Nephron (organoid): Measurements from ENCODE around the gene EPB41L4B.

ENCODE experiments used
- H3K27ac Mint-ChIP-seq, 3 experiments: 2 replicates each; pipeline ENCODE4 v1.8.0; 2020; ENCODE audit warnings: mixed read lengths in 3 of 3, mild to moderate bottlenecking in 2 of 3, moderate library complexity in 1 of 3
- H3K27me3 Mint-ChIP-seq: 2 replicates; pipeline ENCODE4 v1.8.0; 2021; ENCODE audit warnings: low read depth, mild to moderate bottlenecking, moderate library complexity, mixed read lengths
- H3K36me3 Mint-ChIP-seq: 2 replicates; pipeline ENCODE4 v1.8.0; 2020; ENCODE audit warnings: low read depth, mixed read lengths
- H3K4me1 Mint-ChIP-seq: 2 replicates; pipeline ENCODE4 v1.8.0; 2020; ENCODE audit warnings: mixed read lengths
- H3K4me3 Mint-ChIP-seq, 3 experiments: 2 replicates each; pipeline ENCODE4 v1.8.0; 2020; ENCODE audit warnings: mild to moderate bottlenecking in 3 of 3, mixed read lengths in 3 of 3, moderate library complexity in 2 of 3
- H3K9me3 Mint-ChIP-seq: 2 replicates; pipeline ENCODE4 v1.8.0; 2020; ENCODE audit warnings: mixed read lengths
- CTCF ChIP-seq, 3 experiments: fragments of 200-600 bp; sonication (generic); IDR thresholded peaks; one replicate each; pipeline ENCODE4 v1.5.0; 2021; ENCODE audit warnings: antibody characterized with exemption in 3 of 3; ENCODE audit not compliant: unreplicated experiment in 3 of 3

The EPB41L4B gene

GRCh38 chr9:109325089-109325488 is 4.2 kb upstream of the EPB41L4B start:
- Mint-ChIP-seq H3K4me1 (peaks cover 11% of the 10 kb centered on the region), H3K36me3 (no peaks in the 10 kb centered on the region), H3K27me3 (peaks cover 55% of the 10 kb centered on the region), H3K4me3 (no peak overlapping the region), H3K27ac (no peak overlapping the region), H3K9me3 (no peaks in the 10 kb centered on the region)
- TF ChIP-seq CTCF (IDR thresholded peaks at IDR 0.05; ENCODE audit: unreplicated experiment in 3 of 3) = no peak

- no peaks in the 10 kb centered on the region for H3K36me3 Mint-ChIP-seq
- no peaks in the 10 kb centered on the region for H3K9me3 Mint-ChIP-seq
- peaks cover 5% of the 10 kb centered on the region for H3K4me1 Mint-ChIP-seq
- H3K27ac Mint-ChIP-seq = no peak overlapping the region
- no peak for TF ChIP-seq CTCF (IDR thresholded peaks at IDR 0.05; ENCODE audit: unreplicated experiment in 3 of 3)
- no peak overlapping the region for H3K4me3 Mint-ChIP-seq
- H3K27me3 Mint-ChIP-seq = peaks cover 58% of the 10 kb centered on the region
These were observed 2.9 kb upstream of the EPB41L4B start for GRCh38 chr9:109323771-109324170.

GRCh38 chr9:109321727-109322126 is 868 bp upstream of the EPB41L4B start:
- Mint-ChIP-seq H3K4me1 (peaks cover 18% of the 10 kb centered on the region), H3K27me3 (peaks cover 71% of the 10 kb centered on the region), H3K36me3 (no peaks in the 10 kb centered on the region), H3K4me3 (peak overlapping the region; percentile 89 to 90 (median 89)), H3K9me3 (no peaks in the 10 kb centered on the region), H3K27ac (no peak overlapping the region)
- no peak for TF ChIP-seq CTCF (IDR thresholded peaks at IDR 0.05; ENCODE audit: unreplicated experiment in 3 of 3)

- no peak for TF ChIP-seq CTCF (IDR thresholded peaks at IDR 0.05; ENCODE audit: unreplicated experiment in 3 of 3)
- Mint-ChIP-seq H3K27me3 (peaks cover 81% of the 10 kb centered on the region), H3K4me1 (peaks cover 23% of the 10 kb centered on the region), H3K9me3 (no peaks in the 10 kb centered on the region), H3K4me3 (no peak overlapping the region), H3K27ac (no peak overlapping the region), H3K36me3 (no peaks in the 10 kb centered on the region)
These were observed 523 bp downstream of the EPB41L4B start for GRCh38 chr9:109320331-109320741.

GRCh38 chr9:109319626-109320241 is 1.1 kb downstream of the EPB41L4B start:
- H3K36me3 Mint-ChIP-seq = no peaks in the 10 kb centered on the region
- H3K4me1 Mint-ChIP-seq = peaks cover 23% of the 10 kb centered on the region
- H3K27me3 Mint-ChIP-seq = peaks cover 79% of the 10 kb centered on the region
- H3K27ac Mint-ChIP-seq = no peak overlapping the region
- H3K4me3 Mint-ChIP-seq = peak overlapping the region; percentile 86 to 89 (median 88)
- no peaks in the 10 kb centered on the region for H3K9me3 Mint-ChIP-seq
- TF ChIP-seq CTCF (IDR thresholded peaks at IDR 0.05; ENCODE audit: unreplicated experiment in 3 of 3) = no peak

GRCh38 chr9:109319017-109319625 is 1.7 kb downstream of the EPB41L4B start:
- TF ChIP-seq CTCF (IDR thresholded peaks at IDR 0.05; ENCODE audit: unreplicated experiment in 3 of 3) = no peak
- peaks cover 74% of the 10 kb centered on the region for H3K27me3 Mint-ChIP-seq
- H3K27ac Mint-ChIP-seq = peak overlapping the region in 2 of 3 experiments; percentile 29 to 62
- peak overlapping the region; percentile 86 to 89 (median 88) for H3K4me3 Mint-ChIP-seq
- peaks cover 23% of the 10 kb centered on the region for H3K4me1 Mint-ChIP-seq
- no peaks in the 10 kb centered on the region for H3K9me3 Mint-ChIP-seq
- H3K36me3 Mint-ChIP-seq = no peaks in the 10 kb centered on the region
